ENCODE results near the gene IMPDH1.

DNA sequence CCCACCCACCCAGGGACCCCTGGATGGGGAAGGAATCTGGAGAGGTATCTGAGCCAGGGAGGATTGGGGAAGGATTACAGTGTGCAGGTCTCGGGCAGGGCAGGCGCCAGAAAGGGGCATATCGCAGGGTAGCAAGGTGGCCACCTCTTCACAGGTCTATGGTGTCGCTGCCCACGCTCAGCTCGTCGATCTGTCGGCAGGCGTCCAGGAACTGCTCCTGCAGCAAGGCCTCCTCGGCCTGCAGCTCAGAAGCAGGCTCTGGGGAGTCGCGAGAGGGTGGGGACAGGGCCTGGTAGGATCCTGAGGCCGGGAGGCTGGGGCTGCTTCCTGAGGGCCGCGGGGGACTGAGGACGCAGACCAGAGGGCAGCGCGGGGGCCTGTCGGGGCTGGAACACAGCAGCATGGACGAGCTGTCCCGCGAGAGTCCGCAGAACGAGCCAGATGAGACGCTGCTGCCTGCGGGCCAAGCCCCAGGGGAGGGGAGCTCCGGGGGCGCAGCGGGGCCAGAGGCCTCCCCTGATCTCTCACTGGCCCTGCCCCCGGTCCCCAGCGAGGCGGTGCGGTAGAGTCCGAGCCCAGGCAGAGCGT is 59.0 kb downstream of the IMPDH1 start:
- TF ChIP-seq POLR2A (IDR thresholded peaks at IDR 0.05) (no peak), POLR2AphosphoS5 (IDR thresholded peaks at IDR 0.05) (no peak)
